ENCODE results near the gene MYBPC2.

DNA sequence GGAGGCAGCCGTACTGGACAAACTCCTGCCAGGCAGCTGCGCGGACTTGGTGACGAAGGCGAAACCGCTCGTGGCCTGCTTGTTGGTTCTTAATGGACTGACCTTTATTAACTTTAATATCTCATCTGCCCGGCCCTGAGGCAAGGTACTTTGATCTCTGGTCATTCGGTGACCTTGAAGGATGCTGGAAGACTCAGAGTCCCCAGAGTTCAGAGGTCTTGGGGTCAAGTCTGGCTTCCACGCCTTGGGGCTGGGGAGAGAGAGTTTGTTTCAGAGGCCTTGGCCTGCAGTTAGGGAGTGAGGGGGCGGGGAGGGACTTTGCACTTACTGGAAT lies 34.0 kb downstream of the MYBPC2 start:
- TF ChIP-seq REST (IDR thresholded peaks at IDR 0.05; ENCODE audit: insufficient read depth in 1 of 2, low read depth in 2 of 2, low read length in 2 of 2) = no peak
- TF ChIP-seq FOXP2 (optimal IDR thresholded peaks at IDR 0.05; ENCODE audit: borderline replicate concordance, extremely low read depth, extremely low read length, insufficient read depth) = no peak
- TF ChIP-seq POLR2AphosphoS5 (IDR thresholded peaks at IDR 0.05; ENCODE audit: low read depth, low read length) = no peak
- no peak for TF ChIP-seq TAF1 (IDR thresholded peaks at IDR 0.05; ENCODE audit: borderline replicate concordance, insufficient read depth, low read length)
